ENCODE results near the gene RABGEF1. TPM values are rescaled to one million over a fixed set of nuclear protein-coding genes. Genes with fewer than 3 reads are reported as not detected.

The RABGEF1 gene
- total RNA-seq, 2 experiments from 2014 or later: 18.2 to 25.5 TPM

DNA sequence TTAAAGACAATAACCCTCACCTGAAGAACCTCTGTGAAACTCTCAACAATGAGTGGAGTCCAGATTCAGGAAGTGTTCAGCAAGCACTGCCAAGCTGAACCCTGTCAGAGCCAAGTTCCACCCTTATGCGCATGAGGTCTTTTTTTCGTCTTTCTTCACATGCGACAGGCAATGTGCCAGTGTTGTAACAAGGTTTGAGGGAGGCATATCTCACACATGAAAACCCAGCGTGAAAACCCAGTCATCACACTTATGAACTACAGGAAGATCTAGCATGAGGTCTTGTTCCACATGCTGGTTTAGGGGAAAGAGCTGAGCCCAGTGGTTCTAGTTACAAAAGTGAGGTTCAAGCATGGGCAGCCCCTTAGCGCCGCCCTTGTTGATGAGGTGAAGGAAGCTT lies 49.7 kb downstream of the RABGEF1 start:
- H3K9me3 ChIP-seq (ENCODE audit: low read length): no peaks in the 10 kb centered on the region
- no peaks in the 10 kb centered on the region for H4K20me1 ChIP-seq (ENCODE audit: insufficient read depth, low read length)
- H3K4me3 ChIP-seq (ENCODE audit: low read depth, low read length, poor library complexity, severe bottlenecking): no peak overlapping the region
- intact Hi-C loops (cut with micrococcal nuclease; ENCODE audit: unreplicated experiment): no loop called here
- H3K36me3 ChIP-seq (ENCODE audit: insufficient read depth, low read length): peaks cover 72% of the 10 kb centered on the region
- ChIA-PET CTCF (ENCODE audit: unreplicated experiment) (no interaction called here), POLR2A (no interaction called here)
- no TSS peak for BruUV-seq (replicated peaks)
- H3K27ac ChIP-seq (ENCODE audit: low read depth, low read length, poor library complexity, severe bottlenecking): no peak overlapping the region
- no peak overlapping the region for H2AFZ ChIP-seq (ENCODE audit: low read length)
- H3K79me2 ChIP-seq (ENCODE audit: insufficient read depth, low read depth, low read length): no peaks in the 10 kb centered on the region
- no peaks in the 10 kb centered on the region for H3K9me2 ChIP-seq (ENCODE audit: insufficient read depth, low read length)
- TF ChIP-seq EZH2phosphoT487 (IDR thresholded peaks at IDR 0.05; ENCODE audit: borderline replicate concordance, low read depth, low read length): no peak
- H3K4me2 ChIP-seq (ENCODE audit: low read length): no peak overlapping the region
- DNase-seq (ENCODE audit: low spot score): no peak
- H3K4me1 ChIP-seq (ENCODE audit: insufficient read depth, low read length, poor library complexity, severe bottlenecking): no peaks in the 10 kb centered on the region

DNA sequence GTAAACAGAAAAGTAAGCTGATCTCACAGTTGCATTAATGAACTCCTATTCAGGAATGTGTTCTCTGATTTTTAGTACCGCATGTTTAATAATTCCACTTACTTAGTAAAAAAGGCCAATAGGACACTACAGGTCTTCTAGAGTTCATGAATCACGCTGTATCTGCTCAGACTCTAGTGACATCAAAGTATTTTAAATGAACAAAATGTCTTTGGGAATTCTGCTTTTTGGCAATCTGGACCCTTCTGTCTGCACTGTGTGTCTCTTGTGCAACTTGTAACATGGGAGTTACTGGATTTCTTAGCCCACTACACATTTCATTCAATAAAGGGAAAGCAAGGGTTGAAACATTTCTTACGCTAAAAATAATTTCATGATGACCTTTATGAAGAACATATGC lies 50.2 kb downstream of the RABGEF1 start:
- BruUV-seq (replicated peaks): no TSS peak
- H3K36me3 ChIP-seq (ENCODE audit: insufficient read depth, low read length): peaks cover 73% of the 10 kb centered on the region
- H3K9me3 ChIP-seq (ENCODE audit: low read length): no peaks in the 10 kb centered on the region
- TF ChIP-seq EZH2phosphoT487 (IDR thresholded peaks at IDR 0.05; ENCODE audit: borderline replicate concordance, low read depth, low read length) (no peak), CTCF (conservative IDR thresholded peaks at IDR 0.05; ENCODE audit: low read length) (no peak)
- H3K27ac ChIP-seq (ENCODE audit: low read depth, low read length, poor library complexity, severe bottlenecking): no peak overlapping the region
- H2AFZ ChIP-seq (ENCODE audit: low read length): no peak overlapping the region
- no peaks in the 10 kb centered on the region for H3K9me2 ChIP-seq (ENCODE audit: insufficient read depth, low read length)
- DNase-seq (ENCODE audit: low spot score): no peak
- H3K4me2 ChIP-seq (ENCODE audit: low read length): no peak overlapping the region
- no peaks in the 10 kb centered on the region for H3K79me2 ChIP-seq (ENCODE audit: insufficient read depth, low read depth, low read length)
- POLR2A ChIA-PET: no interaction called here
- H4K20me1 ChIP-seq (ENCODE audit: insufficient read depth, low read length): no peaks in the 10 kb centered on the region
- no peaks in the 10 kb centered on the region for H3K4me1 ChIP-seq (ENCODE audit: insufficient read depth, low read length, poor library complexity, severe bottlenecking)
- intact Hi-C loops (cut with micrococcal nuclease; ENCODE audit: unreplicated experiment): no loop called here
- CTCF ChIA-PET (ENCODE audit: unreplicated experiment): no interaction called here
- no peak overlapping the region for H3K4me3 ChIP-seq (ENCODE audit: low read depth, low read length, poor library complexity, severe bottlenecking)

- TF ChIP-seq EZH2phosphoT487 (IDR thresholded peaks at IDR 0.05; ENCODE audit: borderline replicate concordance, low read depth, low read length) (no peak), CTCF (conservative IDR thresholded peaks at IDR 0.05; ENCODE audit: low read length) (no peak)
- Histone ChIP-seq H3K4me3 (ENCODE audit: low read depth, low read length, poor library complexity, severe bottlenecking) (no peak overlapping the region), H3K27ac (ENCODE audit: low read depth, low read length, poor library complexity, severe bottlenecking) (no peak overlapping the region), H3K9me2 (ENCODE audit: insufficient read depth, low read length) (no peaks in the 10 kb centered on the region), H3K4me1 (ENCODE audit: insufficient read depth, low read length, poor library complexity, severe bottlenecking) (no peaks in the 10 kb centered on the region), H3K36me3 (ENCODE audit: insufficient read depth, low read length) (peaks cover 80% of the 10 kb centered on the region), H4K20me1 (ENCODE audit: insufficient read depth, low read length) (no peaks in the 10 kb centered on the region), H3K79me2 (ENCODE audit: insufficient read depth, low read depth, low read length) (no peaks in the 10 kb centered on the region), H3K9me3 (ENCODE audit: low read length) (no peaks in the 10 kb centered on the region), H3K4me2 (ENCODE audit: low read length) (no peak overlapping the region), H2AFZ (ENCODE audit: low read length) (no peak overlapping the region)
- intact Hi-C loops (cut with micrococcal nuclease; ENCODE audit: unreplicated experiment): no loop called here
- ChIA-PET POLR2A (interaction anchor here (1.2 to 1.6 kb wide), 2 partner anchors 13 to 174 kb away, joined by 3 to 5 read pairs; no protein-coding TSS in a partner anchor), CTCF (ENCODE audit: unreplicated experiment) (no interaction called here)
- no peak for DNase-seq (ENCODE audit: low spot score)
- no TSS peak for BruUV-seq (replicated peaks)
Observed at GRCh38 chr7:66800591-66800990, 60.1 kb downstream of the RABGEF1 start.

Data from OCI-LY7 (cell line).